ENCODE data around the gene AHCY.
"Not testable (repeated sequence)": the region's sequence is repeated elsewhere in the genome, so short reads cannot be mapped to it uniquely, and the experiment has no call there.

Gene AHCY

GRCh38 chr20:34295284-34295683 lies 7.9 kb downstream of the AHCY start:
- DNase-seq: no peak

GRCh38 chr20:34294563-34294962 lies 8.6 kb downstream of the AHCY start:
- DNase-seq: no peak

GRCh38 chr20:34293589-34293988 lies 9.6 kb downstream of the AHCY start:
- DNase-seq: no peak

GRCh38 chr20:34293119-34293518 lies 10.0 kb downstream of the AHCY start:
- no peak for DNase-seq

- no peak for DNase-seq
These were observed 10.7 kb downstream of the AHCY start for GRCh38 chr20:34292496-34292895.

GRCh38 chr20:34290471-34290870 lies 12.7 kb downstream of the AHCY start:
- no peak for DNase-seq

- not testable (repeated sequence) for DNase-seq
These were observed 15.7 kb downstream of the AHCY start for GRCh38 chr20:34287500-34287899.

GRCh38 chr20:34285450-34285849 lies 17.7 kb downstream of the AHCY start:
- no peak for DNase-seq

- DNase-seq: no peak
These were observed 19.3 kb downstream of the AHCY start for GRCh38 chr20:34283844-34284243.

- no peak for DNase-seq
These were observed 21.1 kb downstream of the AHCY start for GRCh38 chr20:34282041-34282440.

GRCh38 chr20:34281177-34281576 lies 22.0 kb downstream of the AHCY start:
- DNase-seq: no peak

- no peak for DNase-seq
These were observed 28.5 kb downstream of the AHCY start for GRCh38 chr20:34274694-34275093.

GRCh38 chr20:34271956-34272355 lies 31.2 kb downstream of the AHCY start:
- DNase-seq: no peak

GRCh38 chr20:34269996-34270627 lies 33.0 kb downstream of the AHCY start:
- no peak for DNase-seq

GRCh38 chr20:34268851-34269636 lies 34.1 kb downstream of the AHCY start:
- DNase-seq: no peak

- no peak for DNase-seq
These were observed 35.0 kb downstream of the AHCY start for GRCh38 chr20:34268145-34268544.

- DNase-seq: no peak
These were observed 39.0 kb downstream of the AHCY start for GRCh38 chr20:34264141-34264540.

GRCh38 chr20:34263468-34263867 lies 39.7 kb downstream of the AHCY start:
- not testable (repeated sequence) for DNase-seq

- DNase-seq: no peak
These were observed 40.5 kb downstream of the AHCY start for GRCh38 chr20:34262488-34263288.

GRCh38 chr20:34260208-34260942 lies 42.8 kb downstream of the AHCY start:
- no peak for DNase-seq

GRCh38 chr20:34256629-34257124 lies 46.5 kb downstream of the AHCY start:
- DNase-seq: no peak

- DNase-seq: no peak
These were observed 48.2 kb downstream of the AHCY start for GRCh38 chr20:34254979-34255378.

Measured in NCI-H1092 (cell line).